Activated effector memory CD4-positive, alpha-beta T cell treated with Interleukin-2 at 50 U/mL for 16 hours (primary cell): Measurements from ENCODE around the gene ZNF446.
"Not testable (repeated sequence)": the region's sequence is repeated elsewhere in the genome, so short reads cannot be mapped to it uniquely, and the experiment has no call there.

Source experiments
- DNase-seq: peaks from one replicate; pipeline ENCODE4 v3.0.0-alpha.2; 2020

Gene ZNF446

GRCh38 chr19:58475714-58476497 is at the start of gene ZNF446:
TSS of gene ZNF446 (plus strand) at chr19:58476352. CDS start at chr19:58477219, 867 bp downstream.
- peak; percentile 95 for DNase-seq

GRCh38 chr19:58428617-58429016 is 47.5 kb upstream of the ZNF446 start:
- no peak for DNase-seq

- DNase-seq: no peak
These were observed 46.4 kb upstream of the ZNF446 start for GRCh38 chr19:58429745-58430144.

- no peak for DNase-seq
These were observed 41.9 kb upstream of the ZNF446 start for GRCh38 chr19:58434217-58434616.

GRCh38 chr19:58439576-58440554 is 36.3 kb upstream of the ZNF446 start, which contains the start of gene ZNF132:
TSS of gene ZNF132 (minus strand) at chr19:58440153. CDS start at chr19:58439821, 332 bp downstream.
- DNase-seq: peak; percentile 91

GRCh38 chr19:58440556-58440955 is 35.6 kb upstream of the ZNF446 start:
- no peak for DNase-seq

- not testable (repeated sequence) for DNase-seq
These were observed 33.2 kb upstream of the ZNF446 start for GRCh38 chr19:58442986-58443385.

- DNase-seq: not testable (repeated sequence)
These were observed 27.3 kb upstream of the ZNF446 start for GRCh38 chr19:58448860-58449259.

GRCh38 chr19:58449980-58450379 is 26.2 kb upstream of the ZNF446 start:
- DNase-seq: not testable (repeated sequence)

- DNase-seq: no peak
These were observed 25.2 kb upstream of the ZNF446 start for GRCh38 chr19:58450856-58451357.

- DNase-seq: peak; percentile 95
These were observed 24.6 kb upstream of the ZNF446 start, which contains the start of gene ZNF324B for GRCh38 chr19:58451358-58452101. TSS of gene ZNF324B (plus strand) at chr19:58451622. CDS start at chr19:58453702, 2,080 bp downstream.

GRCh38 chr19:58453743-58454142 is 22.4 kb upstream of the ZNF446 start:
- no peak for DNase-seq

- no peak for DNase-seq
These were observed 20.8 kb upstream of the ZNF446 start for GRCh38 chr19:58455306-58455705.

GRCh38 chr19:58456111-58456510 is 20.0 kb upstream of the ZNF446 start:
- no peak for DNase-seq

- no peak for DNase-seq
These were observed 16.1 kb upstream of the ZNF446 start for GRCh38 chr19:58460039-58460438.

GRCh38 chr19:58466089-58466759 is 9.9 kb upstream of the ZNF446 start:
- no peak for DNase-seq

GRCh38 chr19:58466760-58467589 is 9.2 kb upstream of the ZNF446 start, which contains the start of gene ZNF324:
TSS of gene ZNF324 (plus strand) at chr19:58467080. CDS start at chr19:58469186, 2,106 bp downstream.
- DNase-seq: peak; percentile 97

GRCh38 chr19:58468216-58468839 is 7.8 kb upstream of the ZNF446 start:
- DNase-seq: no peak

GRCh38 chr19:58469241-58470013 is 6.7 kb upstream of the ZNF446 start:
- no peak for DNase-seq
